NT2/D1 (cell line): Measurements from ENCODE around the gene PDPK1.
"Not testable (repeated sequence)": the region's sequence is repeated elsewhere in the genome, so short reads cannot be mapped to it uniquely, and the experiment has no call there.

Experiments used
- YY1 ChIP-seq: IDR thresholded peaks from 2 replicates; pipeline ENCODE4 v1.6.1; 2011; ENCODE audit not compliant: insufficient read length, insufficient read depth
- ZNF274 ChIP-seq: IDR thresholded peaks from 2 replicates; pipeline ENCODE4 v1.6.1; 2011; ENCODE audit warnings: mild to moderate bottlenecking, low read depth, low read length

DNA sequence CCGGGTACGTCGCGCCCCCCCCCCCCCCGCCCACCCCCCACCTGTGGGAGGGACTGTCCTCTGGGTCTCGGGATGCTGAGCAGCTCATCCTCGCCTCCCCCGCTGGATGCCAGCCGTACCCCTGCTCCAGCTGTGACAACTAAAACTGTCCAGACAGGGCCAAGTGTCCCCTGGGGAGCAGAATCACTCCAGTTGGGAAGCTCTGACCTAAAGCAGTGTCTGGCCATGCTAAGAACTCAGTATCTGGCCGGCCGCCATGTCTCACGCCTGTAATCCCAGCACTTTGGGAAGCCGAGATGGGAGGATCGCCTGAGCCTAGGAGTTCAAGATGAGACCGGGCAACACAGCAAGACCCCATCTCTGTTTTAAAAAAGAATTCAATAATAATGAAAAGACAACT lies 83.0 kb downstream of the PDPK1 start:
- TF ChIP-seq ZNF274, YY1: not testable (repeated sequence)
